ENCODE results near the gene CNIH1. TPM values are rescaled to one million over a fixed set of nuclear protein-coding genes. Genes with fewer than 3 reads are reported as not detected.

Gene CNIH1
- total RNA-seq, 4 donors from 2014 or later: 95.1 to 204 (median 164) TPM

DNA sequence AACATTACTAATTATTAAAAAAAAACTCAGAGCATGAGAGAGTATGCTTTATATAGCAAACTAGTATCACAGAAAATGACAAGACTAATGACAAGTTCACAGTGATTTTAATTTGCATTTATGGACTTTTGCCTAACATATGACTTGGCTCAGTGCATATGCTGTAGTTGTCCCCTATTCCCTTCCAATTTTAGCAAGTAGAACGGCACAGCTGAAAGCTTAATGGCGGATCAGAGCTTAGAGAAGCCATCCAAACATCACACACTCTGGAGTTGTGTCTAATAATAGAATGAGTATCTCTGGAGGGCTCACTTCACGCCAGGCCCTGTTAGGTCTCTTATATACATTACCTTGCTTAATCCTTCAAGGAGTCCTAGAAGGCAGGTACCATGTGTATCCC, 13.3 kb downstream of the CNIH1 start:
- WGBS, 2 donors: 62 to 64% methylated on average over 3 of the region's 3 CpGs
- Histone ChIP-seq H3K27ac (no peak overlapping the region), H3K36me3 (peaks cover 0 to 84% (median 11%) of the 10 kb centered on the region in 3 donors)

DNA sequence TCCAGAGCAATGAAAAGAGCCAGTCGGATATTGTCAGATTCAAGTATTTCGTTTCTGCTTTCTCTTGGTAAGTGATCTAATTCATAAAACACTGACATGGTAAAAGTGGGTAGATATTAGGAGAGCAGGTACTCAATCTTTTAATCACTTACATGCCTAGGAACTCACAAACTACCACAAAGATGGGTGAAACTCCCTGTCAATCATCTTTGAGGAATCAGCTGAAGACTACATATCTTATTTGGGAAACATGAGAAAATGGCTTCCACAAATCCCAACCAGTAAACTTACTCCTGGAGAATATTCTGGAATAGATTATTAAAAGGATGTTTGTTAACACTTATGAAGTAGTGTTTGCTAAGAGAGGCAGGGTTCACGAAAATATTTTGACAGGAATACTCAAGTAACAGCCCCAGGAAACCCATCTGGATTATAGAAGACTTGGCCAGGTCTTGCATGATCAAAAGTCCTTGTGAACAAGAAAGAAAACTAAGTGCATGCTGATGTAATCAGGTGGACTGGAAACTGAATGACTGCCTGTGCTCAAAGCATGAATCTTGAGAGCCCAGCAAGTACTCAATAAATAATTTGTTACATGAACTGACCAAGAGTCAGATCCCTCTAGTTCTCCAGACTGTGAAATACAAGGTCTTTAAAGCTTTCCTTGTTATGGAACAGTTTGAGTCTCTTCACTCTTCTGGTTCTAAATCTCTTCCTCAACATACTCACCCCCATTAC, 15.5 kb downstream of the CNIH1 start:
- no peaks in the 10 kb centered on the region for H3K9me3 ChIP-seq
- no peak for DNase-seq
- peaks cover 0 to 75% (median 11%) of the 10 kb centered on the region in 3 donors for H3K36me3 ChIP-seq
- H3K27ac ChIP-seq: no peak overlapping the region
- no peak overlapping the region for H3K4me3 ChIP-seq
- H3K27me3 ChIP-seq: no peaks in the 10 kb centered on the region
- WGBS, 2 donors: 84 to 85% methylated on average over 3 of the region's 3 CpGs
- peaks cover 0 to 11% (median under 1%) of the 10 kb centered on the region in 3 donors for H3K4me1 ChIP-seq
- intact Hi-C loops (cut with DNase I): no loop called here
- TF ChIP-seq, protein P1, sequence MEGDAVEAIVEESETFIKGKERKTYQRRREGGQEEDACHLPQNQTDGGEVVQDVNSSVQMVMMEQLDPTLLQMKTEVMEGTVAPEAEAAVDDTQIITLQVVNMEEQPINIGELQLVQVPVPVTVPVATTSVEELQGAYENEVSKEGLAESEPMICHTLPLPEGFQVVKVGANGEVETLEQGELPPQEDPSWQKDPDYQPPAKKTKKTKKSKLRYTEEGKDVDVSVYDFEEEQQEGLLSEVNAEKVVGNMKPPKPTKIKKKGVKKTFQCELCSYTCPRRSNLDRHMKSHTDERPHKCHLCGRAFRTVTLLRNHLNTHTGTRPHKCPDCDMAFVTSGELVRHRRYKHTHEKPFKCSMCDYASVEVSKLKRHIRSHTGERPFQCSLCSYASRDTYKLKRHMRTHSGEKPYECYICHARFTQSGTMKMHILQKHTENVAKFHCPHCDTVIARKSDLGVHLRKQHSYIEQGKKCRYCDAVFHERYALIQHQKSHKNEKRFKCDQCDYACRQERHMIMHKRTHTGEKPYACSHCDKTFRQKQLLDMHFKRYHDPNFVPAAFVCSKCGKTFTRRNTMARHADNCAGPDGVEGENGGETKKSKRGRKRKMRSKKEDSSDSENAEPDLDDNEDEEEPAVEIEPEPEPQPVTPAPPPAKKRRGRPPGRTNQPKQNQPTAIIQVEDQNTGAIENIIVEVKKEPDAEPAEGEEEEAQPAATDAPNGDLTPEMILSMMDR (IDR thresholded peaks at IDR 0.05): no peak
- TF ChIP-seq POLR2A (IDR thresholded peaks at IDR 0.05): no peak

More for the DNA sequence above, 13.3 kb downstream of the CNIH1 start:
- no peaks in the 10 kb centered on the region for H3K9me3 ChIP-seq
- intact Hi-C loops (cut with DNase I): no loop called here
- H3K27me3 ChIP-seq: no peaks in the 10 kb centered on the region
- no peak overlapping the region for H3K4me3 ChIP-seq
- peaks cover 0 to 10% (median 0%) of the 10 kb centered on the region in 3 donors for H3K4me1 ChIP-seq
- TF ChIP-seq POLR2A (IDR thresholded peaks at IDR 0.05): no peak
- TF ChIP-seq, protein P1 (IDR thresholded peaks at IDR 0.05): no peak
- DNase-seq: no peak

DNA sequence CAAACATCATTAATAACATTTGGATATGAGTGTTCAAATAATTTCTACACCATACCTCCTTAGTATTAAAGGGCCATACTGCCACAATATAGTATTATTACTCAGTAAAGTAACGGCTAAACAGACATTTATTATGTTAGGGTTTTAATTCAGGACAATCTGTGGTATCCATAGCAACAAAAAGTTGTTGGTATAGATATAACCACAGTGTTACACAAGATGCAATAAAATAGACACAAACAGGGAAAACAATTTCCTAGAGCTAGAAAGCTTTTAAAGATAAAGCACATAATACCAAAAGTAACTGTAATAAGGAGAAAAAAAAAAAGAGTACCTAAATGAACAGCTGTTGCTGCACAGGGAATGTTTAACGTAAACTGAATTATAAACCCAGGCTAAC, 16.1 kb downstream of the CNIH1 start:
- Histone ChIP-seq H3K4me3 (no peak overlapping the region), H3K4me1 (peaks cover 0 to 16% (median 4%) of the 10 kb centered on the region in 3 donors), H3K9me3 (no peaks in the 10 kb centered on the region), H3K36me3 (peaks cover 0 to 69% (median 11%) of the 10 kb centered on the region in 3 donors), H3K27ac (no peak overlapping the region), H3K27me3 (no peaks in the 10 kb centered on the region)
- DNase-seq: no peak
- no peak for TF ChIP-seq POLR2A (IDR thresholded peaks at IDR 0.05)
- TF ChIP-seq, protein P1 (IDR thresholded peaks at IDR 0.05): no peak
- WGBS, 2 donors: 61 to 90% methylated on average over 2 of the region's 2 CpGs
- intact Hi-C loops (cut with DNase I): no loop called here

DNA sequence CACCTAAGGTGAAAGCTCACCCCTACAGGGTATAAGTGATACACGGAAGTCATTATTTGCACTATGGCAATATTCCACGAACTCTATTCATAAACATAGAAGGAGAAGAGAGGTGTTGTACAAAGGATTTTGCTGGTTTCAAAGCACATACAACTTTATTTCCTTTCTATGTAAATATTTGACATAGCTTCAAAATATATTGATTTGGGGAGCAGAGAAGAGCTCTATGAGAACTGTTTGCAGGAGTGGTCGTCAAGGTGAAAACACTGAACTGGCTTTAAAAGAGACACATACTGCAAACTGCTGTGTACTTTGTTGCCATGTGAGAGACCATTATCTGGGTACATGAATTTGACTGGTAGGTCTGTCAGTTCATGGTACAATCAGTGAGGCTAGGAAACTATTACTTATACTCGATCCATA, 16.7 kb downstream of the CNIH1 start:
- H3K9me3 ChIP-seq: no peaks in the 10 kb centered on the region
- TF ChIP-seq POLR2A (IDR thresholded peaks at IDR 0.05): no peak
- TF ChIP-seq, protein P1 (IDR thresholded peaks at IDR 0.05): no peak
- peaks cover 0 to 16% (median 4%) of the 10 kb centered on the region in 3 donors for H3K4me1 ChIP-seq
- no peak for DNase-seq
- WGBS, 2 donors: 67 to 75% methylated on average over 4 of the region's 4 CpGs
- H3K4me3 ChIP-seq: no peak overlapping the region
- H3K36me3 ChIP-seq: peaks cover 0 to 63% (median 6%) of the 10 kb centered on the region in 3 donors
- H3K27ac ChIP-seq: no peak overlapping the region
- no peaks in the 10 kb centered on the region for H3K27me3 ChIP-seq
- intact Hi-C loops (cut with DNase I): no loop called here

DNA sequence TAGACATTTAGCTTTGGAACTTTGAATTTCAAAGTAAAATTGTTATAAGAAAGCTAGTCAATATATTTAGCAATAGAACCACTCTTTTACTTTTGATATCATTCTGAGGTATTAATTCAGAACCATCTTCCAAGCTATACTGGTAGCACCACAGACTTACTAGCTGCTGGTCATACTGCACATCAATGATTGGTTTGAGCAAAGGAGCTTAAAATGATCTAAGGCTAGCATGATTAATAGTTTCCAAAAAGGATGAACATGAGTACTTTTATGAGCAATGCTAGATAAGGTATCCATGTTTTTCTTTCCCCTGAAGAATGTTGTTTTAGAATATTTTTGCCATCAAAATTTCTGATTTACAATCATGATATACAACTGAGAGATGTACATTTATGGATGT, 17.2 kb downstream of the CNIH1 start:
- no peaks in the 10 kb centered on the region for H3K9me3 ChIP-seq
- H3K4me1 ChIP-seq: peaks cover 0 to 16% (median 4%) of the 10 kb centered on the region in 3 donors
- no peak for DNase-seq
- peaks cover 0 to 58% (median 1%) of the 10 kb centered on the region in 3 donors for H3K36me3 ChIP-seq
- H3K4me3 ChIP-seq: no peak overlapping the region
- TF ChIP-seq, protein P1 (IDR thresholded peaks at IDR 0.05): no peak
- TF ChIP-seq POLR2A (IDR thresholded peaks at IDR 0.05): no peak
- H3K27ac ChIP-seq: no peak overlapping the region
- intact Hi-C loops (cut with DNase I): no loop called here
- H3K27me3 ChIP-seq: no peaks in the 10 kb centered on the region
